MG63 (cell line): ENCODE data around the gene TTC39C. TPM values are rescaled to one million over a fixed set of nuclear protein-coding genes. Genes with fewer than 3 reads are reported as not detected.

Experiments used
- DNase-seq: peaks from one replicate; pipeline ENCODE4 v3.0.0-alpha.2; 2020
- H3K27me3 ChIP-seq: fragments of 250-450 bp; sonication (Bioruptor Pico); 2 replicates; pipeline ENCODE4 v1.5.1; 2020; ENCODE audit warnings: mild to moderate bottlenecking, moderate library complexity
- H3K36me3 ChIP-seq: fragments of 250-450 bp; sonication (Bioruptor Pico); 2 replicates; pipeline ENCODE4 v1.5.1; 2020; ENCODE audit warnings: mild to moderate bottlenecking, moderate library complexity
- H3K4me3 ChIP-seq: fragments of 250-450 bp; sonication (Bioruptor Pico); 2 replicates; pipeline ENCODE4 v1.5.1; 2020; ENCODE audit warnings: mild to moderate bottlenecking, moderate library complexity
- H3K9me3 ChIP-seq: fragments of 250-450 bp; sonication (Bioruptor Pico); 2 replicates; pipeline ENCODE4 v1.5.1; 2020; ENCODE audit warnings: mild to moderate bottlenecking, moderate library complexity
- total RNA-seq: library from RNA; depleted of rRNA; stranded (reverse); fragments of >200 nt; shearing (Covaris generic); gene quantifications from 2 replicates; pipeline ENCODE4 v1.2.3, GENCODE V29; 2014; ENCODE audit warnings: low replicate concordance; rRNA removed

The TTC39C gene
- total RNA-seq, 1 experiment from 2014 or later, result 4.3 TPM

DNA sequence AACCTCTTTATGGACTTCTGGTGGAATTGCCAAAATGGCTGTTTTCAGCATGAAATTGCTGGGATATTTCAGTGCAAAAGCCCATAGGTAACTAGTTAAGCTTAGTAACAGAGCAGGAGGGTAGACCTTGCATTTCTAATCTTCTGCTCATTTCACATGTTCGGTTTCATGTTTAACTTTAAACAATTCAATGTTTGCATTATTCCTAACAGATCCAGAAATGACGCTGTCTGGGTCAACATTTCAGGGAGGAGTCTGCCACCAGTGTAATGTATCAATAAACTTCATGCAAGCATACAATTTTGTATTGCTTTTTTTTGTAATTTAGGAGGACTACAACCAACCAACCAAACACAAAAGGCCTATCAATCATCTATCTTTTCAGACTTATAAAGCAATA is 146.8 kb downstream of the TTC39C start:
- DNase-seq, result no peak
- no peaks in the 10 kb centered on the region for H3K27me3 ChIP-seq
- H3K4me3 ChIP-seq, result no peak overlapping the region
- peaks cover 12% of the 10 kb centered on the region for H3K36me3 ChIP-seq
- no peaks in the 10 kb centered on the region for H3K9me3 ChIP-seq

DNA sequence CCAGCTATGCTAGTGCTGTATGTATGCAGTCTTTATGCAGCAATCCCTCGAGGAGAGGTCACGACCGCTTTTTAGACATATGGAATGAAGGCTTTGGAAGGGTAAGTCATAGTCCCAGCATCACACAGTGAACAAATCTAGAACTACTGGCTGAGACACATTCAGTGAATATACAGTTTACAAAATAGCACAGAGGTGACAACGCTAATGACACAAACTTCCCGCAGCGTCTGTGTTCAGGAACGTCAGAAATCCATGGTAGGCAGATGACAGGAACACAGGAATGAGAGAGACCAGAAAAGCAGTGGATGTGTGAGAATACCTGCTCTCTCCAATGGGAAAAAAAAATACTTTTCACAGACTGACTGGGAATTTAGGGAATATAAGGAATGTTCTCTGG is 153.9 kb downstream of the TTC39C start:
- Histone ChIP-seq H3K4me3 (no peak overlapping the region), H3K36me3 (peaks cover 11% of the 10 kb centered on the region), H3K9me3 (no peaks in the 10 kb centered on the region), H3K27me3 (no peaks in the 10 kb centered on the region)
- DNase-seq, result no peak

- Histone ChIP-seq H3K27me3 (no peaks in the 10 kb centered on the region), H3K4me3 (no peak overlapping the region), H3K36me3 (peaks cover 7% of the 10 kb centered on the region), H3K9me3 (no peaks in the 10 kb centered on the region)
- no peak for DNase-seq
Observed at GRCh38 chr18:24170360-24170759, 155.8 kb downstream of the TTC39C start.

- Histone ChIP-seq H3K36me3 (peaks cover 10% of the 10 kb centered on the region), H3K27me3 (no peaks in the 10 kb centered on the region), H3K9me3 (no peaks in the 10 kb centered on the region), H3K4me3 (no peak overlapping the region)
- DNase-seq, result no peak
Observed at GRCh38 chr18:24173997-24174396, 159.4 kb downstream of the TTC39C start.

DNA sequence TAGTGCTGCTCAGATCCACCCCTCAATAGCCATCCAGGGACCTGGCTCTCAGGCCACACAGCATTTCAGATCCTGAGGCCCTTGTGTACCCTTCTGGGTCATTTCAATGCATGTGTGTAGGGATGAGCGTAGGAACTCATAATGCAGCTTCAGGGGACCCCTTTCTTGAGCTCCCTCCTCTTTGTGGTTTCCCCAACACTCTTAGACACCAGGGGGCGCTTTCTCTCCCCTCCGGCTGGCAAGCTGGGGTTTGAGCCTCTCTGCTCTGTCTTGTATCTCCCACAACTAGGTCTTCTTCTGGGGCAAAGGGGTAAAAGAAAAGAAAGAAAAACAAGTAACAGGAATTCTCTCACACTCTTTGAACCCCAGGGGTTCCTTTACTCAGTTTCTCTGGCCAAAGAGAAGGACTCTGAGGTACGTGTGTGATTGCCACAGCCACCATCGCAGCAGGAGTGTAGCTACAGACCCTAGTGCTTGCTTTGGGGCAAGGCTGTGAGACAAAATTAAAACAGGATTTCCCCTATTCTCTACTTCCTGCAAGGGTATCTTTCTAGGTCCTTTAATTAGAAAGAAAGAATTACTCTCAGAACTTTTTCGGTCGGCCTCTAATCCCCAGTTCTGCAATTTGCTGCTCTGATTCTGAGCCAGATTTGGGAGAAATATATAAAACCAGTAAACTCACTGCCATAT is 162.3 kb downstream of the TTC39C start:
- H3K36me3 ChIP-seq, result peaks cover 7% of the 10 kb centered on the region
- no peaks in the 10 kb centered on the region for H3K27me3 ChIP-seq
- no peak overlapping the region for H3K4me3 ChIP-seq
- H3K9me3 ChIP-seq, result no peaks in the 10 kb centered on the region
- DNase-seq, result peak; percentile 37

DNA sequence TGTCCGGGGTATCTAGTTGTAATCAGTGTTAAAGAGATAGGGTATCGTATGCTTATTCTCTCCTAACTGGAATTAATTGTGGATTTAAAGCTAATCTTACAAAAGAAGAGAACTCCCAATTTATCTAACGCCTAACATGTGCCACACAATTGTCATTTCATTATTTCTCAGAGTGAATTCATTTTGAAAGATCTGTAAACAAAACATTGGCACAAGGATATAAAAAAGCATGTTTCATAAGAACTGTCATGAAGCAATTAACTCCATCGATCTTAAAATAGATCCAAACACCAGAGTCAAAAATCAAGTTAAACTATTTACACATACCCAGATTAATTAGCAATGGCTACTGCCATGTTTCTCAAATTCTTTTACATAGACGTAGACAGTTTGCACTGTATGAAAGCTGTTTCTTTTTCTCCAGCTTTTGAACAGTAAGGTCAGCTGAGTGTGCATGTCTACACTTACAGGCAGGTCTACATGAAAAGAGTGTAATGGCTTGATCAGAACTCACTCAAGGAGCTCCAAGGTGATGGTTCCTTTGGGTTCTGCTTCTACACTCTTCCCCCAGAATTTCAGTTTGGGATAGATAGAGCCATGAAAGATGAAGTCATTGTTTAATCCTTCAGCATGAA is 163.1 kb downstream of the TTC39C start:
- H3K9me3 ChIP-seq, result no peaks in the 10 kb centered on the region
- no peak for DNase-seq
- peaks cover 7% of the 10 kb centered on the region for H3K36me3 ChIP-seq
- H3K4me3 ChIP-seq, result no peak overlapping the region
- H3K27me3 ChIP-seq, result no peaks in the 10 kb centered on the region

DNA sequence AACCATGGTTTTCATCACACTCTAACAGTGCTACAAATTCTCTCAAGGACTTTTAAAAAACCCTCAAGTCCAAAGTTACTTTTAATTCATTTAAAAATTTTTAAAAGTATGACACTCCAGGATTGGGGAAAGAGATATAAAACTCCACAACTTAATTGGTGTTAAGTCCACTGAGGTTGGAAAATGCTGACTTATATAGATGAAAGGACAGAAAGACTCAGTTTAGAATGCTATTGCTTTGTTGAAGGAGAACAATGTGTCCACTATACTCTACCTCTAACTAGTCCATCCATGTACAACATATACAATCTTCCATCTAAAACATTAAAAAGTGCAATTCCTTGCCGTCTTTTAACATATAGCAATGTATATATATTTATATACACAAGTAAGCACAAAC is 165.5 kb downstream of the TTC39C start:
- H3K4me3 ChIP-seq, result no peak overlapping the region
- peaks cover 7% of the 10 kb centered on the region for H3K36me3 ChIP-seq
- DNase-seq, result no peak
- no peaks in the 10 kb centered on the region for H3K27me3 ChIP-seq
- no peaks in the 10 kb centered on the region for H3K9me3 ChIP-seq

DNA sequence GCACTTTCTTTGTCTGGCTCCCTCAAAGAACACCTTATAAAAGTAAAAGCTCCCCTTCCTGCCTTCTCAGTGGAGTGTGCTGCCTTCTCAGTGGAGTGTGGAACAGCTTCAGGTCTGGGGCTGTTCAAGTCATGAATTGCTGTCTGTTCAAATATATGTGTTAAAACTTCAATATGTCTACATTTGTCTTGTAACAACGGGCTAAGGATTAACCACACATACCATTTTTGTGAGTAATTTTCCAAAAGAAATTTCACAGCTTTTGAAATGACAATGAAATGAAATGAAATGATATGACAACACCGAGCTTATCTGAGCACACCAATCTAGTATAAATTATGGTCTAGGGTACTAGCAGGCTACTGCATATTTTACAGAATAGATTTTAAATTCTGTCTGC is 167.3 kb downstream of the TTC39C start:
- no peak for DNase-seq
- no peak overlapping the region for H3K4me3 ChIP-seq

More for the DNA sequence above, 167.3 kb downstream of the TTC39C start:
- Histone ChIP-seq H3K36me3 (peaks cover 4% of the 10 kb centered on the region; the same call in 1 of the 2 replicates), H3K9me3 (no peaks in the 10 kb centered on the region), H3K27me3 (no peaks in the 10 kb centered on the region)

Other genes starting within 250 kb of the TTC39C start
- gene CABYR, start 124.3 kb downstream of the TTC39C start, total RNA-seq, result not detected in 2 replicates